Neural progenitor cell (in vitro differentiated cells): ENCODE measurements around the gene LIMK2. TPM values are rescaled to one million over a fixed set of nuclear protein-coding genes. Genes with fewer than 3 reads are reported as not detected.
"Not testable (repeated sequence)": the region's sequence is repeated elsewhere in the genome, so short reads cannot be mapped to it uniquely, and the experiment has no call there.

Experiments
- DNase-seq: peaks from one replicate; pipeline ENCODE4 v3.0.0-alpha.2; 2016; ENCODE audit warnings: low spot score
- H2AFZ ChIP-seq: fragments of 200-600 bp; sonication (generic); replicated peaks from 2 replicates; pipeline ENCODE4 v1.6.1; 2016; ENCODE audit warnings: antibody characterized with exemption
- H3F3A ChIP-seq: fragments of 200-600 bp; sonication (generic); 2 replicates; pipeline ENCODE4 v1.6.1; 2016; ENCODE audit warnings: antibody characterized with exemption, low read depth
- H3K27ac ChIP-seq: fragments of 200-600 bp; sonication (generic); 2 replicates; pipeline ENCODE4 v1.5.1; 2016; ENCODE audit warnings: mild to moderate bottlenecking
- H3K27me3 ChIP-seq: fragments of 200-600 bp; sonication (generic); 2 replicates; pipeline ENCODE4 v1.6.1; 2016; ENCODE audit warnings: mild to moderate bottlenecking, moderate library complexity
- H3K36me3 ChIP-seq: fragments of 200-600 bp; sonication (generic); 2 replicates; pipeline ENCODE4 v1.5.1; 2016
- H3K4me1 ChIP-seq: fragments of 200-600 bp; sonication (generic); 2 replicates; pipeline ENCODE4 v1.6.1; 2016; ENCODE audit warnings: mixed run types
- H3K4me2 ChIP-seq: fragments of 200-600 bp; sonication (generic); 2 replicates; pipeline ENCODE4 v1.6.1; 2016
- H3K4me3 ChIP-seq: fragments of 200-600 bp; sonication (generic); 2 replicates; pipeline ENCODE4 v1.5.1; 2016
- H3K79me2 ChIP-seq: fragments of 200-600 bp; sonication (generic); 2 replicates; pipeline ENCODE4 v1.6.1; 2016; ENCODE audit warnings: low read depth
- H3K9ac ChIP-seq: fragments of 200-600 bp; sonication (generic); 2 replicates; pipeline ENCODE4 v1.6.1; 2016
- H3K9me3 ChIP-seq: fragments of 200-600 bp; sonication (generic); 2 replicates; pipeline ENCODE4 v1.5.1; 2016; ENCODE audit warnings: low read depth
- H4K20me1 ChIP-seq: fragments of 200-600 bp; sonication (generic); 2 replicates; pipeline ENCODE4 v1.6.1; 2016; ENCODE audit warnings: low read depth
- H3K27ac Mint-ChIP-seq: 3 replicates; pipeline ENCODE4 v1.8.0; 2021; ENCODE audit warnings: mixed read lengths
- H3K27me3 Mint-ChIP-seq: 2 replicates; pipeline ENCODE4 v1.8.0; 2022; ENCODE audit warnings: low read depth, mild to moderate bottlenecking, inconsistent platforms, moderate library complexity, mixed read lengths; ENCODE audit not compliant: insufficient read depth
- H3K36me3 Mint-ChIP-seq: 3 replicates; pipeline ENCODE4 v1.8.0; 2021; ENCODE audit warnings: mixed read lengths
- H3K4me1 Mint-ChIP-seq: 3 replicates; pipeline ENCODE4 v1.8.0; 2021; ENCODE audit warnings: mixed read lengths
- H3K4me3 Mint-ChIP-seq: 3 replicates; pipeline ENCODE4 v1.8.0; 2021; ENCODE audit warnings: mild to moderate bottlenecking, moderate library complexity, mixed read lengths
- H3K9me3 Mint-ChIP-seq: 3 replicates; pipeline ENCODE4 v1.8.0; 2020; ENCODE audit warnings: mixed read lengths
- CTCF ChIP-seq: fragments of 200-600 bp; sonication (generic); IDR thresholded peaks from 2 replicates; pipeline ENCODE4 v1.5.1; 2017; ENCODE audit warnings: antibody characterized with exemption, mild to moderate bottlenecking
- EZH2 ChIP-seq: fragments of 200-600 bp; sonication (generic); IDR thresholded peaks from 2 replicates; pipeline ENCODE4 v1.6.1; 2017; ENCODE audit warnings: antibody characterized with exemption, mild to moderate bottlenecking, moderate library complexity
- EZH2phosphoT487 ChIP-seq: fragments of 200-600 bp; sonication (generic); IDR thresholded peaks from 2 replicates; pipeline ENCODE4 v1.6.1; 2017; ENCODE audit warnings: antibody characterized with exemption
- total RNA-seq: library from RNA; depleted of rRNA; stranded (reverse); fragments of >200 nt; gene quantifications from 2 replicates; pipeline ENCODE4 v1.2.3, GENCODE V29; 2015; ENCODE audit warnings: low replicate concordance

The LIMK2 gene
- total RNA-seq, 1 donor from 2014 or later = 28.1 TPM

GRCh38 chr22:31308181-31308580 is 96.1 kb downstream of the LIMK2 start:
- Histone ChIP-seq H3K4me3 (no peak overlapping the region), H3K4me1 (no peaks in the 10 kb centered on the region), H3K36me3 (no peaks in the 10 kb centered on the region), H2AFZ (no peak overlapping the region), H4K20me1 (no peaks in the 10 kb centered on the region), H3K4me2 (no peak overlapping the region), H3K9me3 (no peaks in the 10 kb centered on the region), H3F3A (no peaks in the 10 kb centered on the region), H3K9ac (no peak overlapping the region), H3K27ac (no peak overlapping the region), H3K27me3 (no peaks in the 10 kb centered on the region), H3K79me2 (no peaks in the 10 kb centered on the region)
- Mint-ChIP-seq H3K9me3 (no peaks in the 10 kb centered on the region), H3K36me3 (no peaks in the 10 kb centered on the region), H3K27me3 (peaks cover 7% of the 10 kb centered on the region), H3K4me1 (no peaks in the 10 kb centered on the region), H3K27ac (no peak overlapping the region), H3K4me3 (no peak overlapping the region)
- no peak for DNase-seq
- no peak for TF ChIP-seq EZH2phosphoT487
- TF ChIP-seq CTCF = no peak
- no peak for TF ChIP-seq EZH2

GRCh38 chr22:31313366-31314147 is 101.5 kb downstream of the LIMK2 start:
- no peaks in the 10 kb centered on the region for H4K20me1 ChIP-seq
- H3K9me3 Mint-ChIP-seq = peaks cover 3% of the 10 kb centered on the region
- H3K4me1 Mint-ChIP-seq = no peaks in the 10 kb centered on the region
- no peaks in the 10 kb centered on the region for H3K79me2 ChIP-seq
- no peak overlapping the region for H3K4me3 ChIP-seq
- no peak overlapping the region for H3K27ac ChIP-seq
- peak; percentile 75 for DNase-seq
- H3F3A ChIP-seq = no peaks in the 10 kb centered on the region
- H2AFZ ChIP-seq = peak overlapping the region; percentile 88
- H3K36me3 ChIP-seq = no peaks in the 10 kb centered on the region
- H3K4me2 ChIP-seq = no peak overlapping the region
- TF ChIP-seq CTCF = peak; percentile 90
- TF ChIP-seq EZH2 = no peak
- no peaks in the 10 kb centered on the region for H3K9me3 ChIP-seq
- no peak overlapping the region for H3K4me3 Mint-ChIP-seq
- peaks cover 2% of the 10 kb centered on the region for H3K27me3 Mint-ChIP-seq
- H3K27me3 ChIP-seq = no peaks in the 10 kb centered on the region
- H3K9ac ChIP-seq = no peak overlapping the region
- peak overlapping the region; percentile 25 for H3K27ac Mint-ChIP-seq
- no peaks in the 10 kb centered on the region for H3K4me1 ChIP-seq
- no peaks in the 10 kb centered on the region for H3K36me3 Mint-ChIP-seq

DNA sequence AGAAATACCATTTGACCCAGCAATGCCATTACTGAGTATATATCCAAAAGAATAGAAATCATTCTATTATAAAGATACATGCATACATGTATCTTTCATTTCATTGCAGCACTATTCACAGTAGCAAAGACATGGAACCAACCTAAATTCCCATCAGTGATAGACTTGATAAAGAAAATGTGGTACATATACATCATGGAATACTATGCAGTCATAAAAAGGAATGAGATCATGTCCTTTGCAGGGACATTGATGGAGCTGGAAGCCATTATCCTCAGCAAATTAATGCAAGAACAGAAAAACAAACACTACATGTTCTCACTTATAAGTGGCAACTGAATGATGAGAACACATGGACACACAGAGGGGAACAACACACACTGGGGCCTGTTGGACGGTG is 102.1 kb downstream of the LIMK2 start:
- not testable (repeated sequence) for H3K9me3 Mint-ChIP-seq, H3K27ac Mint-ChIP-seq, H3K4me1 Mint-ChIP-seq, H3K27me3 ChIP-seq, H3F3A ChIP-seq, H3K36me3 Mint-ChIP-seq, H4K20me1 ChIP-seq, H3K27me3 Mint-ChIP-seq, H3K36me3 ChIP-seq, H3K4me1 ChIP-seq, DNase-seq, H3K27ac ChIP-seq, H3K9ac ChIP-seq, H2AFZ ChIP-seq, H3K9me3 ChIP-seq, H3K4me3 ChIP-seq, H3K4me2 ChIP-seq, H3K79me2 ChIP-seq, H3K4me3 Mint-ChIP-seq

- Mint-ChIP-seq H3K4me3 (no peak overlapping the region), H3K27ac (no peak overlapping the region), H3K27me3 (peaks cover 3% of the 10 kb centered on the region), H3K36me3 (peaks cover 18% of the 10 kb centered on the region), H3K4me1 (no peaks in the 10 kb centered on the region), H3K9me3 (no peaks in the 10 kb centered on the region)
- Histone ChIP-seq H3K79me2 (no peaks in the 10 kb centered on the region), H3K4me1 (no peaks in the 10 kb centered on the region), H3K27me3 (no peaks in the 10 kb centered on the region), H4K20me1 (peaks cover 10% of the 10 kb centered on the region), H3K27ac (no peak overlapping the region), H3K4me3 (no peak overlapping the region), H3K9me3 (no peaks in the 10 kb centered on the region), H2AFZ (no peak overlapping the region), H3K36me3 (no peaks in the 10 kb centered on the region), H3K4me2 (no peak overlapping the region), H3F3A (peaks cover 3% of the 10 kb centered on the region), H3K9ac (no peak overlapping the region)
- DNase-seq = no peak
- TF ChIP-seq EZH2phosphoT487 = no peak
- TF ChIP-seq EZH2 = no peak
- TF ChIP-seq CTCF = no peak
These were observed 109.3 kb downstream of the LIMK2 start for GRCh38 chr22:31321421-31321820.
